ENCODE results near the gene SERPINB4.
"Not testable (repeated sequence)": the region's sequence is repeated elsewhere in the genome, so short reads cannot be mapped to it uniquely, and the experiment has no call there.

The SERPINB4 gene

DNA sequence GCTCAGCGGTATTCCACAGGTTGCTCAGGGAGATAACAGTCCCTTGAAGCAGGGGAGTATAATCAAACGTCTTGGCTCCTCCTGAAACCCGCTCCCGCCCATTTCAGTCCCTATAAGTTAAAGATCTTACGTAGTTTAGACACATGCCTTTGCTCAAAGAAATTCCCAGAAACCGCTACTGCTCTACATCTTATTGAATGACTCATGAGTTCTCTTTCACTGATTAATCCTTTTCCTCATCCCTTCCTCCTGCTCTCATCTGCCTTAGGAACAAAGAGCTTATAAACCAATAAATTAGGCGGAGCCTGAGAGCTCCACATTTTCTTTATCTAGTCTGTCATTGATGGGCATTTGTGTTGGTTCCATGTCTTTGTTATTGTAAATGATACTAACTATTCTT lies 4.2 kb upstream of the SERPINB4 start:
- Mint-ChIP-seq H3K9me3 (no peaks in the 10 kb centered on the region), H3K27ac (no peak overlapping the region), H3K4me1 (no peaks in the 10 kb centered on the region), H3K27me3 (ENCODE audit: low read depth, poor library complexity) (peaks cover 4% of the 10 kb centered on the region), H3K4me3 (no peak overlapping the region), H3K36me3 (ENCODE audit: low read depth) (no peaks in the 10 kb centered on the region)
- TF ChIP-seq, protein P1, sequence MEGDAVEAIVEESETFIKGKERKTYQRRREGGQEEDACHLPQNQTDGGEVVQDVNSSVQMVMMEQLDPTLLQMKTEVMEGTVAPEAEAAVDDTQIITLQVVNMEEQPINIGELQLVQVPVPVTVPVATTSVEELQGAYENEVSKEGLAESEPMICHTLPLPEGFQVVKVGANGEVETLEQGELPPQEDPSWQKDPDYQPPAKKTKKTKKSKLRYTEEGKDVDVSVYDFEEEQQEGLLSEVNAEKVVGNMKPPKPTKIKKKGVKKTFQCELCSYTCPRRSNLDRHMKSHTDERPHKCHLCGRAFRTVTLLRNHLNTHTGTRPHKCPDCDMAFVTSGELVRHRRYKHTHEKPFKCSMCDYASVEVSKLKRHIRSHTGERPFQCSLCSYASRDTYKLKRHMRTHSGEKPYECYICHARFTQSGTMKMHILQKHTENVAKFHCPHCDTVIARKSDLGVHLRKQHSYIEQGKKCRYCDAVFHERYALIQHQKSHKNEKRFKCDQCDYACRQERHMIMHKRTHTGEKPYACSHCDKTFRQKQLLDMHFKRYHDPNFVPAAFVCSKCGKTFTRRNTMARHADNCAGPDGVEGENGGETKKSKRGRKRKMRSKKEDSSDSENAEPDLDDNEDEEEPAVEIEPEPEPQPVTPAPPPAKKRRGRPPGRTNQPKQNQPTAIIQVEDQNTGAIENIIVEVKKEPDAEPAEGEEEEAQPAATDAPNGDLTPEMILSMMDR (IDR thresholded peaks at IDR 0.05): no peak
- no peak for DNase-seq

DNA sequence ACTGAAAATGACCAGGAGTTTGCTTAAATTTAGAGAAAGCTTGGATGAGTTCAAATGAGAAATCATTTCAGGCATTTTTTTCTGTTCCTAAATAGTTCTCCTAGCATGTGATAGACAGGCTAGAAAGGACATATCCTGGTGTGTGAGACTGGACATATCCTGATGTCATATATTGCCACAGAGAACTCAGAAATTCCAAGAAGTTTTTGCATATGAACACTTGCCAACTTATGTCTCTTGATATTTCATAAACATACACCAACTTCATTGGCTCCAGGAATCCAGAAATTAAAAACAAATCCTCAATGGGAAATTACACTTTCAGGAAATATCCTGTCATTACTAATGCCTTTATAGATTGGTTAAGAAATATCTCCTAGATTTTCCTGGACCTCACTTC lies 2.9 kb upstream of the SERPINB4 start:
- H3K27me3 Mint-ChIP-seq (ENCODE audit: low read depth, poor library complexity): peaks cover 4% of the 10 kb centered on the region
- H3K4me3 Mint-ChIP-seq: no peak overlapping the region
- H3K27ac Mint-ChIP-seq: no peak overlapping the region
- TF ChIP-seq, protein P1 (IDR thresholded peaks at IDR 0.05): no peak
- no peaks in the 10 kb centered on the region for H3K36me3 Mint-ChIP-seq (ENCODE audit: low read depth)
- no peaks in the 10 kb centered on the region for H3K4me1 Mint-ChIP-seq
- no peaks in the 10 kb centered on the region for H3K9me3 Mint-ChIP-seq
- DNase-seq: no peak

DNA sequence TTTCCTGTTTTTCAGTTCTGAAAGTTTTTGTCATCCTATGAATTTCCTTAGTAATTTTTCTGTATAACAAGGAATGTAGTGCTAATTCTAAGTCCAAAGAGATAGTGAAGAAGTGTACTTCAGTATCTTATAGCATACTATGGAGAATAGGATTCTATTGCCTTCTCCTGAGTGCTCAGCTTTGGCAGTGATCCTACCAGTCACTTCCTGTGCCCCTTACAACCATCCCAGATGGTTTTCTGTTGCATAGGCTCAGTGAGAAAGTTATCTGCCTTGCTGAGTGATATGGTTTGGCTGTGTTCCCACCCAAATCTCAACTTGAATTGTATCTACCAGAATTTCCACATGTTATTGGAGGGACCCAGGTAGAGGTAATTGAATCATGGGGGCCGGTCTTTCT lies 638 bp upstream of the SERPINB4 start:
- not testable (repeated sequence) for H3K36me3 Mint-ChIP-seq (ENCODE audit: low read depth); DNase-seq; H3K9me3 Mint-ChIP-seq; H3K27me3 Mint-ChIP-seq (ENCODE audit: low read depth, poor library complexity); H3K4me3 Mint-ChIP-seq; H3K27ac Mint-ChIP-seq; H3K4me1 Mint-ChIP-seq

DNA sequence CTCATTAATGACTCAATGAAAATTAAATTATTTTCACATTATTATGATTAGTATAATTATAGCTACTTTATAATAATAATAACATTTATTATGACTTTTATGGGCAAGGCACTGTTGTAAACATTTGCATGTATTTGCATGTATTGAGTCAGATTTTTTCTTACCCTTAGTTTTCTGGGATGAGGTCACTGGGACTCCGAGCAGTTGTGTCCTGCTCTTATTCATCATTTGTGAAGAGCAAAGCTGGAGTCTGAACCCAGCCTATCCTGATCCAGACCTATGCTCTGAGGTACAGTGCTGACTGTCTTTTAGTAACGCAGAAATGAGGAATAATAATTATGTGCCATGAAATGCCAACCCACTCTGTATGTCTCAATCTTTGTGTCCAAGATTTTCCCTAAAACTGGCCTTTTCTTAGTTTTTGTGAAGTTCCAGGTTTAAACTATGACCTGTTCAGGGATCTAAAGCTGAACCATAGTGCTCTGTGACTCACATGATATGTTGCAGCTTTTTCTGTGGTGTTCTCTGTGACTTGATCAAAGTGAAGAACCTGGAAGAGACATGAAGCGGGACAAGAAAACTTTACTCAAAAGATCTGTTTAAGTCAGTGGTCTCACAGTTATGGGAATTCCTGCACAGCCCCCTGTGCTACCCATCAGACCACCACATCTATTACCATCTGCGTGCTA lies 1.2 kb downstream of the SERPINB4 start:
- not testable (repeated sequence) for H3K9me3 Mint-ChIP-seq; H3K4me3 Mint-ChIP-seq; H3K27ac Mint-ChIP-seq; H3K27me3 Mint-ChIP-seq (ENCODE audit: low read depth, poor library complexity); H3K36me3 Mint-ChIP-seq (ENCODE audit: low read depth); H3K4me1 Mint-ChIP-seq; DNase-seq

DNA sequence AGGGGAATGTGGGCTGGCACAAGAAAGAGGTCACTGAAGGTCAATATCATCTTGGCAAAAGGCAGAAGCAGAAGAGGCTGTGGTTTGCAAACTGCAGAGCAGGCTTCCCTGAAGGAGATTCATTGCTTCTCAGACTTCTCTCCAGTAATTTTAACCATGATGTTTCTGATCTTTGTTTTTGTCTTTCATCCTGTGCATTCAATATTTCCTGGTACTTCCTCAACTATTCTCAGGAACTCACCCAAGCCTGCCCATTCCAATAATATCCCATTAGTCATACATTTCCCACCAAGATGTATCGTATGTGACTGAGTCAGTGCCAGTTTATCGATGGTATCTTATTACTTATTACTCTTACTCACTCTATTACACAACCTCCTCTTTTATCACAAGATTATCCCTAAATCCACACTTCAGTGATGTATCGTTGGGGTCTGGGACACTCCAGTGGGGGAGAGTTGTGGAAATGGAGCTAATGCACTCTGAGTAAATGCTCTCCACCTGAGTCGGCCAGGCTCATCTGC lies 2.8 kb downstream of the SERPINB4 start:
- DNase-seq; H3K9me3 Mint-ChIP-seq; H3K4me1 Mint-ChIP-seq; H3K4me3 Mint-ChIP-seq; H3K36me3 Mint-ChIP-seq (ENCODE audit: low read depth); H3K27ac Mint-ChIP-seq; H3K27me3 Mint-ChIP-seq (ENCODE audit: low read depth, poor library complexity): not testable (repeated sequence)

DNA sequence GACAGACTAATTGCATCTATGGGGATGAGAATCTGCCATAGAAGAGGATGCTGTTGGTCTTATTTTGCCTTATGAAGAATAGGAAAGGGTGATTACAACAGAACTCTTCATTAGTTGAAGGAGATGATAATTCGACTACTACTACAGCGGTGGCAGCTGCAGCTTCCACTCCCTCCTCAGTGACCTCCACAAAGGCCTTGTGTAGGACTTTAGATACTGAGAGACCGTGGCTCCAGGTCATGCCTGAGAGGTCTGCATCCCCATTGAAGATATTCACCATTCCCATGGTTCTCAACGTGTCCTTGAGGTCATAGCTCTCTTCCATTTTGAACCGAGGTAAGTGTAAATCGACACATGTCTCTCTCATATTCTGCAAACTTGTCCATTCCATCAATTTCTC lies 6.4 kb downstream of the SERPINB4 start:
- no peaks in the 10 kb centered on the region for H3K36me3 Mint-ChIP-seq (ENCODE audit: low read depth)
- H3K27me3 Mint-ChIP-seq (ENCODE audit: low read depth, poor library complexity): peaks cover 4% of the 10 kb centered on the region
- H3K4me3 Mint-ChIP-seq: no peak overlapping the region
- no peaks in the 10 kb centered on the region for H3K9me3 Mint-ChIP-seq
- no peak overlapping the region for H3K27ac Mint-ChIP-seq
- DNase-seq: no peak
- TF ChIP-seq, protein P1 (IDR thresholded peaks at IDR 0.05): no peak
- H3K4me1 Mint-ChIP-seq: peaks cover 6% of the 10 kb centered on the region

DNA sequence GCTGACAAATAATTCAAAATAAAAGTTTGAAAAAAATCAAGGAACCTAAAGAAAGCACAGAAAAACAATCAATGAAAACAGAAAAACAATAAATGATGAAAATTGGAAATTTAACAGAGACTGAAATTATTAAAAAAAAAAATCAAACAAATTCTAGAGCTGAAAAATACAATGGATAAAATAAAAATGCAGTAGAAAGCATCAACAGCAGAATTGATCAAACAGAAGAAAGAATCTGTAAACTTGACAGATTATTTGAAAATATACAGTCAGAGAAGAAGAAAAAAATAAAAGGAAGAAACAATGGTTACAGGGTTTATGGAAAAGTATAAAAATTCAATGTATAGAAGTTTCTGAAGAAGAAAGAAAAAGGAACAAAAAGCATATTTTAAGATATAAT lies 16.2 kb downstream of the SERPINB4 start:
- Mint-ChIP-seq H3K4me3 (no peak overlapping the region), H3K27ac (no peak overlapping the region), H3K4me1 (no peaks in the 10 kb centered on the region), H3K36me3 (ENCODE audit: low read depth) (peaks cover 6% of the 10 kb centered on the region), H3K9me3 (peaks cover 60% of the 10 kb centered on the region), H3K27me3 (ENCODE audit: low read depth, poor library complexity) (no peaks in the 10 kb centered on the region)
- no peak for DNase-seq
- TF ChIP-seq, protein P1 (IDR thresholded peaks at IDR 0.05): no peak
